Cardiac muscle cell (in vitro differentiated cells and primary cell): ENCODE results near the gene FECH. TPM values are rescaled to one million over a fixed set of nuclear protein-coding genes. Genes with fewer than 3 reads are reported as not detected.
"Not testable (repeated sequence)": the region's sequence is repeated elsewhere in the genome, so short reads cannot be mapped to it uniquely, and the experiment has no call there.

Experiments used
- DNase-seq, 2 donors: peaks; one replicate each; pipeline versions ENCODE4 v3.0.0 to v3.0.0-alpha.2; 2010 to 2017; ENCODE audit warnings: low read depth in 1 of 2, low spot score in 1 of 2
- H3K27ac ChIP-seq: fragments of 200-600 bp; sonication (generic); 2 replicates; pipeline ENCODE4 v1.5.1; 2016
- H3K27me3 ChIP-seq: fragments of 200-600 bp; sonication (generic); 2 replicates; pipeline ENCODE4 v1.6.0; 2016; ENCODE audit warnings: control low read depth
- H3K36me3 ChIP-seq: fragments of 200-600 bp; sonication (generic); 2 replicates; pipeline ENCODE4 v1.5.1; 2016; ENCODE audit warnings: control low read depth
- H3K4me1 ChIP-seq: fragments of 200-600 bp; sonication (generic); 2 replicates; pipeline ENCODE4 v1.8.1; 2017; ENCODE audit warnings: low read depth, mild to moderate bottlenecking, mixed run types
- H3K4me3 ChIP-seq: fragments of 200-600 bp; sonication (generic); 2 replicates; pipeline ENCODE4 v1.5.1; 2016; ENCODE audit warnings: mild to moderate bottlenecking
- H3K9me3 ChIP-seq: fragments of 200-600 bp; sonication (generic); 2 replicates; pipeline ENCODE4 v1.5.1; 2017; ENCODE audit warnings: low read depth, mild to moderate bottlenecking, control low read depth
- polyA plus RNA-seq: library from polyadenylated mRNA; unstranded; fragments of >200 nt; fragmentation: Nextera tagmentation; extraction: Ambion mirVana; gene quantifications from 2 replicates; pipeline ENCODE4 v1.2.1, GENCODE V29; 2016
- total RNA-seq: library from RNA; depleted of rRNA; stranded (reverse); fragments of >200 nt; gene quantifications from 2 replicates; pipeline ENCODE4 v1.2.3, GENCODE V29; 2016
- TF ChIP-seq, protein P1 (sequence below): IDR thresholded peaks from 2 replicates; pipeline ENCODE4 v1.5.1; 2012; ENCODE audit warnings: low read depth, mild to moderate bottlenecking, low read length

Gene FECH
- total and polyA plus RNA-seq, 2 experiments from 2014 or later: 47.4 to 94.5 TPM

DNA sequence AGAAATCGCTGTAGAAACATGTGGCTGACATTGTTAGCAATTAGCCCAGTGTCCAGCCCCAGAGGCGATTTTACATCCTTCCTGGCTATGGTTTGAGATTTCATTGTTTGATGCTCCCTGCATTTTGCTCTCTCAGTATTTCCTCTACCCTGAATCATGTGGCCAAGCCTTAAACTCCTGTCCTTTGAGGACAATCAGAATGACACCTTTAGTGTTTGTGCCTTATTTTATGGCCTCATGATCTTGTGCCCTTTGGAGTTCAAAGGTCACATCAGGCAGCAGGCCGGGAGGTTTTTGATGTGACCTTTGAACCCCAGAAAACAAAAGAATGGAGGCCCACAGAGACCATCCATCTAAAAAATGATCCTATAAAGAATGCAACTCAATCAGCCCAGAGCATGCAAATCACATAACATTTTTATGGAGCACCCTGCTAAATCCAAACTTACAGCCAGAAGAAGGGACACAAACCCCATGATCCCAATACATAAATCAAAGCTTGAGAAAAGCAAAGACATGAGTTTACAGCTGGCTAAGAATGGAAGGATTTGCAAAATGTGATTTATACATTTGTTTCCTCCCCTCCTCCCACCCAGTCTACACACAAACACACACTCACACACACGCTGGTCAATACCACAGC, 52.5 kb downstream of the FECH start:
- Histone ChIP-seq H3K36me3 (no peaks in the 10 kb centered on the region), H3K27me3 (no peaks in the 10 kb centered on the region), H3K4me3 (no peak overlapping the region), H3K27ac (peak overlapping the region; percentile 80), H3K9me3 (no peaks in the 10 kb centered on the region), H3K4me1 (peaks cover 16% of the 10 kb centered on the region)
- TF ChIP-seq, protein P1, sequence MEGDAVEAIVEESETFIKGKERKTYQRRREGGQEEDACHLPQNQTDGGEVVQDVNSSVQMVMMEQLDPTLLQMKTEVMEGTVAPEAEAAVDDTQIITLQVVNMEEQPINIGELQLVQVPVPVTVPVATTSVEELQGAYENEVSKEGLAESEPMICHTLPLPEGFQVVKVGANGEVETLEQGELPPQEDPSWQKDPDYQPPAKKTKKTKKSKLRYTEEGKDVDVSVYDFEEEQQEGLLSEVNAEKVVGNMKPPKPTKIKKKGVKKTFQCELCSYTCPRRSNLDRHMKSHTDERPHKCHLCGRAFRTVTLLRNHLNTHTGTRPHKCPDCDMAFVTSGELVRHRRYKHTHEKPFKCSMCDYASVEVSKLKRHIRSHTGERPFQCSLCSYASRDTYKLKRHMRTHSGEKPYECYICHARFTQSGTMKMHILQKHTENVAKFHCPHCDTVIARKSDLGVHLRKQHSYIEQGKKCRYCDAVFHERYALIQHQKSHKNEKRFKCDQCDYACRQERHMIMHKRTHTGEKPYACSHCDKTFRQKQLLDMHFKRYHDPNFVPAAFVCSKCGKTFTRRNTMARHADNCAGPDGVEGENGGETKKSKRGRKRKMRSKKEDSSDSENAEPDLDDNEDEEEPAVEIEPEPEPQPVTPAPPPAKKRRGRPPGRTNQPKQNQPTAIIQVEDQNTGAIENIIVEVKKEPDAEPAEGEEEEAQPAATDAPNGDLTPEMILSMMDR: no peak
- DNase-seq: no peak

DNA sequence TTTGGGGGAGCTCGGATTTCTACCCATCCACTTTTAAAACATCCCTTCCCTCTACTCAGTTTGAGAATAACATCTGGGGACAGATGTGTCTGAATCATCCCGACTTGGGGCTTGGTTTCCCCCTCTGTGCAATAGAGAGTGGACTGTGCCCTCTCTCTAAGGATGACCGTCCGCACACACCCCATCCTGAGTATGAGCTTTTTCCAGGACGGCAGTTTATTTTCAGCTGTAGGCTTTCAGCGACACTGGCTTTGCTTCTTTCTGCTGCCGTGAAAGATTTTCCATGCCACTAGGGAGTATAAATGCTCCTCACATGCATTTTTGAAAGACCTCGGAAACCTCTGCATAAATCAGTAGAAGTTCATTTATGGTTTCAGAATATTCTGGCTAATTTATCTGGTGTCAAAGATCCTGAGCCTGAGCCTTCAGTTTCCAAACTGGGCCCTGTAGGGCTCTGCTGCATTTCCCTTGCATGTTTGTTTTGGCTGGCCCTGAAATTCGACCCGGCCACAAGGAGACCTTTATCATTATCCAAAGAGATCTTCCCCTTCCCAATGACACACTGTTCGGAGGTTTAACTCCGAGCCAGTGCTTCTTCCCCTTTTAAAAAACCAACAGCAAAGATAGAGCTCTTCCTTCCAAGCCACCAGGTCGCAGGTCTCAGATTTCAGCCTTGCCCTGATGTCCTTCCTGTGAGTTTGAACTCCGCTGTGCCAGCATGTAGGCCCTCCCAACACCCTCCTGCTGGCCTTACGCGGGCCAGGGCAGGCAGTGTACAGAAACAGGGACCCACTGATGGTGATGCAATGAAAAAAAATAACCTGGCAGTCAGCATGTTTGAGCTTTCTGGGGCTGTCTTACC, 53.3 kb downstream of the FECH start:
- no peaks in the 10 kb centered on the region for H3K27me3 ChIP-seq
- peak; percentile 16 to 46 for DNase-seq
- peaks cover 16% of the 10 kb centered on the region for H3K4me1 ChIP-seq
- no peak overlapping the region for H3K4me3 ChIP-seq
- peak overlapping the region; percentile 80 for H3K27ac ChIP-seq
- H3K36me3 ChIP-seq: no peaks in the 10 kb centered on the region
- TF ChIP-seq, protein P1: no peak
- no peaks in the 10 kb centered on the region for H3K9me3 ChIP-seq

- no peak overlapping the region for H3K27ac ChIP-seq
- H3K4me1 ChIP-seq: peaks cover 16% of the 10 kb centered on the region
- no peak for DNase-seq
- H3K9me3 ChIP-seq: no peaks in the 10 kb centered on the region
- H3K36me3 ChIP-seq: no peaks in the 10 kb centered on the region
- no peaks in the 10 kb centered on the region for H3K27me3 ChIP-seq
- TF ChIP-seq, protein P1: no peak
- H3K4me3 ChIP-seq: no peak overlapping the region
Observed at GRCh38 chr18:57529151-57529550, 57.4 kb downstream of the FECH start.

GRCh38 chr18:57527556-57528229, 58.8 kb downstream of the FECH start:
- Histone ChIP-seq H3K36me3 (no peaks in the 10 kb centered on the region), H3K9me3 (no peaks in the 10 kb centered on the region), H3K27me3 (no peaks in the 10 kb centered on the region), H3K4me1 (peaks cover 5% of the 10 kb centered on the region), H3K27ac (no peak overlapping the region), H3K4me3 (no peak overlapping the region)
- no peak for DNase-seq
- TF ChIP-seq, protein P1: no peak

DNA sequence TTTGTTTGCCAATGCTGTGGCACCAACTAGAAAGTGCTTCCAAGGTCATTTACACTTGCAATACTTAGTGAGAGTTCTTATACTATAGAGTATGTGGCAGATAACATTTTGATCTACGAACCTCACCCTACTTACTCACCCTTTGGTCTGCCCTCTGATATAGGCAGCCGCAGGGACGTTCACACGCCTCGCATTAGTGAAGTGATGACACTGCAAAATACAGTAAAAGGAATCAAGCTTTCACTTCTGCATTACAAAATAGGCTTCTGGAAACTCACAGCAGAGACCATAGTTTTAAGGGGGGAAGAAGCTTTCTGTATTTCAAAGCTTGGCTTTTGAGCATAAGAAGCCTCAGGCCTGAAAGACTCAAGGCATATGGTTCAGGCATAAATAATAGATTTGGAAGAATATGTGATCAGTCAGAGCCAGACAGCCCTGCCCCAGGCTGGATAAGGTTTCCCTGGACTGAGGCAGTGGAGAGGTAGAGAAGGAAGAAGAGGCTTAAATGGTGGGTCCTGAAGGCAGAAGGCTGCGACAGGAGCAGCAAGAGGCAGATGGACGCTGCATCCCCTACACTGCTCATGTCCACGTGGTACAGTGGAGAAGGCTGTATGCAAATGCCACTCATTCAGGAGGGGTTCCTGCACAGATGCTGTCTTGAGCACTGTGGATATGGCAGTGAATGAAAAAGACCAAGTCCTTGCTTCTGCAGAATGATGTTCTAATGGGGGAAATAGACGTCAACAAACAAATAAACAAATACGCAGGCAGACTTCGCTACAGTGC, 63.1 kb downstream of the FECH start:
- Histone ChIP-seq H3K4me3 (no peak overlapping the region), H3K4me1 (no peaks in the 10 kb centered on the region)
- no peak for DNase-seq

GRCh38 chr18:57522348-57522747, 64.2 kb downstream of the FECH start:
- not testable (repeated sequence) for H3K27ac ChIP-seq, DNase-seq, H3K36me3 ChIP-seq, H3K4me3 ChIP-seq, H3K27me3 ChIP-seq, H3K9me3 ChIP-seq, H3K4me1 ChIP-seq

More for the DNA sequence above, 63.1 kb downstream of the FECH start:
- no peak overlapping the region for H3K27ac ChIP-seq
- TF ChIP-seq, protein P1: no peak
- H3K9me3 ChIP-seq: no peaks in the 10 kb centered on the region
- H3K36me3 ChIP-seq: no peaks in the 10 kb centered on the region
- no peaks in the 10 kb centered on the region for H3K27me3 ChIP-seq
